Measurements from ENCODE around the gene GYS2. TPM values are rescaled to one million over a fixed set of nuclear protein-coding genes. Genes with fewer than 3 reads are reported as not detected.

The GYS2 gene
- total and polyA plus RNA-seq, 2 experiments from 2014 or later, result 0.16 to 0.27 TPM

GRCh38 chr12:21583587-21583986, 21.1 kb downstream of the GYS2 start:
- Histone ChIP-seq H3K27ac (no peak overlapping the region), H3K36me3 (replicated peaks; ENCODE audit: insufficient read depth, low read depth) (no peaks in the 10 kb centered on the region), H3K9me3 (ENCODE audit: low read depth) (no peaks in the 10 kb centered on the region), H3K4me1 (ENCODE audit: insufficient read depth) (no peaks in the 10 kb centered on the region), H3K4me2 (no peak overlapping the region), H3K79me2 (no peaks in the 10 kb centered on the region), H2AFZ (no peak overlapping the region), H4K20me1 (ENCODE audit: insufficient read depth, poor library complexity, severe bottlenecking) (no peaks in the 10 kb centered on the region), H3K9me2 (replicated peaks; ENCODE audit: insufficient read depth) (no peaks in the 10 kb centered on the region), H3K27me3 (no peaks in the 10 kb centered on the region), H3K4me3 (no peak overlapping the region)
- WGBS (ENCODE audit: low lambda C conversion rate, missing lambda C conversion rate), result 94% methylated on average over 4 of the region's 4 CpGs
- TF ChIP-seq EZH2 (IDR thresholded peaks at IDR 0.05; ENCODE audit: borderline replicate concordance) (no peak), EZH2phosphoT487 (IDR thresholded peaks at IDR 0.05; ENCODE audit: low read depth, severe bottlenecking, unreplicated experiment) (no peak), CTCF (IDR thresholded peaks at IDR 0.05; ENCODE audit: poor library complexity) (no peak)
- no peak for DNase-seq (ENCODE audit: low spot score)

DNA sequence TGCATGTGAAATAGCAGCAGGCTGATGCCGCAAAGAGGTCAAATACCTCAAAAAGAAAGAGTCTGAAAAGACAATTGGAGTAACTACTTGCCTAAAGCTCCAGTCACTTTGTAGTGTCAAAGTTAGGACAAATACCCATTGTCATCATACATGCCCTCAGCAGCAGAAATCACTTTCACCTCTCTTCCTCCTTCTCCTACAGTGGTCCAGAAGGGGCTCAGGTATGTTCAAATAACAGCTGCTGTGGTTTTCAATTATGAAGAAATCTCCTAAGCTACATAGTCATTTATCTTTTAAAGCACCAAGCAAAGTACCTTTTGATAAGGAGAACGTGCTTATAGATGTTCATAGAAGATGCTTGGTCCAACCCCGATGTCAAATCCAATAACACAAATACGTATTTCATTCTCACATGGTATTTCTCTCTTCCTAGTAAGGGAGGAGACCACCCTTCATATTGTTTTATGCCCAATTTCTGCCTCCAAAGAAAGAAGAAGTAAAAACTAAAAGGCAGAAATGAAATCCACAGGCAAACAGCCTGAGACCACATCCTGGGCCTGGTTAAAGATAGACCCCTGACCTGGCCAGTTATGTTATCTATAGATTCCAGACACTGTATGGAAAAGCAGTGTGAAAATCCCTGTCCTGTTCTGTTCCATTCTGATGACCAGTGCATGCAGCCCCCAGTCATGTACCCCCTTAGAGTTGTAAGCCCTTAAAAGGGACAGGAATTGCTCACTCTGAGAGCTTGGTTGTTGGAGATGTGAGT, 23.7 kb downstream of the GYS2 start:
- WGBS (ENCODE audit: low lambda C conversion rate, missing lambda C conversion rate), result 88% methylated on average over 4 of the region's 4 CpGs

GRCh38 chr12:21577516-21577915, 27.1 kb downstream of the GYS2 start:
- Histone ChIP-seq H3K9me2 (replicated peaks; ENCODE audit: insufficient read depth) (no peaks in the 10 kb centered on the region), H3K9me3 (ENCODE audit: low read depth) (no peaks in the 10 kb centered on the region), H3K4me1 (ENCODE audit: insufficient read depth) (no peaks in the 10 kb centered on the region), H3K79me2 (no peaks in the 10 kb centered on the region), H2AFZ (no peak overlapping the region), H3K4me3 (no peak overlapping the region), H3K27ac (no peak overlapping the region), H4K20me1 (ENCODE audit: insufficient read depth, poor library complexity, severe bottlenecking) (no peaks in the 10 kb centered on the region), H3K4me2 (no peak overlapping the region), H3K27me3 (no peaks in the 10 kb centered on the region), H3K36me3 (replicated peaks; ENCODE audit: insufficient read depth, low read depth) (no peaks in the 10 kb centered on the region)
- TF ChIP-seq EZH2phosphoT487 (IDR thresholded peaks at IDR 0.05; ENCODE audit: low read depth, severe bottlenecking, unreplicated experiment) (no peak), EZH2 (IDR thresholded peaks at IDR 0.05; ENCODE audit: borderline replicate concordance) (no peak), CTCF (IDR thresholded peaks at IDR 0.05; ENCODE audit: poor library complexity) (no peak)
- WGBS (ENCODE audit: low lambda C conversion rate, missing lambda C conversion rate), result 86% methylated on average over 1 of the region's 1 CpG
- DNase-seq (ENCODE audit: low spot score), result no peak

More for the DNA sequence above, 23.7 kb downstream of the GYS2 start:
- no peaks in the 10 kb centered on the region for H3K4me1 ChIP-seq (ENCODE audit: insufficient read depth)
- no peaks in the 10 kb centered on the region for H3K9me2 ChIP-seq (replicated peaks; ENCODE audit: insufficient read depth)
- H4K20me1 ChIP-seq (ENCODE audit: insufficient read depth, poor library complexity, severe bottlenecking), result no peaks in the 10 kb centered on the region
- H3K27me3 ChIP-seq, result no peaks in the 10 kb centered on the region
- no peaks in the 10 kb centered on the region for H3K79me2 ChIP-seq
- H3K27ac ChIP-seq, result no peak overlapping the region
- no peak overlapping the region for H3K4me3 ChIP-seq
- no peaks in the 10 kb centered on the region for H3K9me3 ChIP-seq (ENCODE audit: low read depth)
- no peak overlapping the region for H3K4me2 ChIP-seq
- H3K36me3 ChIP-seq (replicated peaks; ENCODE audit: insufficient read depth, low read depth), result no peaks in the 10 kb centered on the region
- no peak overlapping the region for H2AFZ ChIP-seq
- TF ChIP-seq CTCF (IDR thresholded peaks at IDR 0.05; ENCODE audit: poor library complexity) (no peak), EZH2 (IDR thresholded peaks at IDR 0.05; ENCODE audit: borderline replicate concordance) (no peak), EZH2phosphoT487 (IDR thresholded peaks at IDR 0.05; ENCODE audit: low read depth, severe bottlenecking, unreplicated experiment) (no peak)
- no peak for DNase-seq (ENCODE audit: low spot score)
